ENCODE measurements around the gene CAVIN3. TPM values are rescaled to one million over a fixed set of nuclear protein-coding genes. Genes with fewer than 3 reads are reported as not detected.

The CAVIN3 gene
- total RNA-seq, 1 donor, result 314 TPM

DNA sequence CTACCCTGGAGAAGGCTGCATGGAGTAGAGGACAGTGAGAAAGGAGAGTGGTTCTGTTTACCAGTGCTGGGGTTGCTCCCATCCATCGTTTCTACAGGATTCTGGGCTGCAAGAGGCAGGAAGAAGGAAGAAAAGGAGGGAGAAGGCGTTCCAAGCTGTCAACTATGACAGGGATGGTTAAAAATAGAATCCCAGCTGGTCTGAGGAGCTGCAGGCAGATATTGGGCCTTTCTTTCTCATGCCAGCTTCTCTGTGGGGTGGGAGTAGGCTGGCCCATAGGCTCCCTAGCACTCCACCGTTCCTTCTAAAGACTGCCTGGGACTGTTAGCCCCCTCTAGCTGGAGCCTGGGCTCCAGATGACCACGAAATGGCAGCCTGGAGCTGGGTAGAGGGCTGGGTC lies 47.1 kb downstream of the CAVIN3 start:
- Histone ChIP-seq H3K36me3 (ENCODE audit: insufficient read depth, low read length) (no peaks in the 10 kb centered on the region), H3K4me1 (ENCODE audit: insufficient read depth, low read length) (no peaks in the 10 kb centered on the region), H3K27me3 (ENCODE audit: insufficient read depth, low read length) (no peaks in the 10 kb centered on the region), H3K9me3 (ENCODE audit: low read depth, low read length) (no peaks in the 10 kb centered on the region), H3K4me2 (ENCODE audit: insufficient read depth, low read length) (no peak overlapping the region), H3K79me2 (ENCODE audit: insufficient read depth, low read length) (no peaks in the 10 kb centered on the region), H3K4me3 (ENCODE audit: insufficient read depth, low read length) (no peak overlapping the region), H3K27ac (ENCODE audit: low read depth, low read length) (no peak overlapping the region), H4K20me1 (ENCODE audit: insufficient read depth, low read length) (no peaks in the 10 kb centered on the region), H2AFZ (ENCODE audit: low read length) (peak overlapping the region; percentile 51)
- TF ChIP-seq, protein P1, sequence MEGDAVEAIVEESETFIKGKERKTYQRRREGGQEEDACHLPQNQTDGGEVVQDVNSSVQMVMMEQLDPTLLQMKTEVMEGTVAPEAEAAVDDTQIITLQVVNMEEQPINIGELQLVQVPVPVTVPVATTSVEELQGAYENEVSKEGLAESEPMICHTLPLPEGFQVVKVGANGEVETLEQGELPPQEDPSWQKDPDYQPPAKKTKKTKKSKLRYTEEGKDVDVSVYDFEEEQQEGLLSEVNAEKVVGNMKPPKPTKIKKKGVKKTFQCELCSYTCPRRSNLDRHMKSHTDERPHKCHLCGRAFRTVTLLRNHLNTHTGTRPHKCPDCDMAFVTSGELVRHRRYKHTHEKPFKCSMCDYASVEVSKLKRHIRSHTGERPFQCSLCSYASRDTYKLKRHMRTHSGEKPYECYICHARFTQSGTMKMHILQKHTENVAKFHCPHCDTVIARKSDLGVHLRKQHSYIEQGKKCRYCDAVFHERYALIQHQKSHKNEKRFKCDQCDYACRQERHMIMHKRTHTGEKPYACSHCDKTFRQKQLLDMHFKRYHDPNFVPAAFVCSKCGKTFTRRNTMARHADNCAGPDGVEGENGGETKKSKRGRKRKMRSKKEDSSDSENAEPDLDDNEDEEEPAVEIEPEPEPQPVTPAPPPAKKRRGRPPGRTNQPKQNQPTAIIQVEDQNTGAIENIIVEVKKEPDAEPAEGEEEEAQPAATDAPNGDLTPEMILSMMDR (IDR thresholded peaks at IDR 0.05; ENCODE audit: extremely low read depth, low read depth, low read length), result no peak
- no peak for DNase-seq (ENCODE audit: insufficient read length, low spot score, missing footprints)

DNA sequence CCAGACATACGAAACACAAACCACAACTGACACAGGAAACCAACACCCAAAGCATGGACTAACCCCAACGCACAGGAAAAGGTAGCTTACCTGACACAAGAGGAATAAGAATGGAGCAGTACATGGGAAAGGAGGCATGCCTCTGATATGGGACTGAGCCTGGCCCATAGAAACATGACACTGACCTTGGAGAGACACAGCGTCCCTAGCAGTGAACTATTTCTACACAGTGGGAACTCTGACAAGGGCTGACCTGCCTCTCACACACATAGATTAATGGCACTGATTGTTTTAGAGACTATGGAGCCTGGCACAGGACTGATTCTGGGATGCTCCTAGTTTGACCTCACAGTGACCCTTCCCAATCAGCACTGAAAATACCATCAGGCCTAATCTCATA lies 48.7 kb downstream of the CAVIN3 start:
- Histone ChIP-seq H3K27ac (ENCODE audit: low read depth, low read length) (no peak overlapping the region), H3K4me3 (ENCODE audit: insufficient read depth, low read length) (no peak overlapping the region), H2AFZ (ENCODE audit: low read length) (no peak overlapping the region), H3K27me3 (ENCODE audit: insufficient read depth, low read length) (no peaks in the 10 kb centered on the region), H3K9me3 (ENCODE audit: low read depth, low read length) (no peaks in the 10 kb centered on the region), H3K4me1 (ENCODE audit: insufficient read depth, low read length) (no peaks in the 10 kb centered on the region), H3K36me3 (ENCODE audit: insufficient read depth, low read length) (no peaks in the 10 kb centered on the region), H3K79me2 (ENCODE audit: insufficient read depth, low read length) (no peaks in the 10 kb centered on the region), H4K20me1 (ENCODE audit: insufficient read depth, low read length) (no peaks in the 10 kb centered on the region), H3K4me2 (ENCODE audit: insufficient read depth, low read length) (no peak overlapping the region)
- no peak for DNase-seq (ENCODE audit: insufficient read length, low spot score, missing footprints)
- TF ChIP-seq, protein P1 (IDR thresholded peaks at IDR 0.05; ENCODE audit: extremely low read depth, low read depth, low read length), result no peak

DNA sequence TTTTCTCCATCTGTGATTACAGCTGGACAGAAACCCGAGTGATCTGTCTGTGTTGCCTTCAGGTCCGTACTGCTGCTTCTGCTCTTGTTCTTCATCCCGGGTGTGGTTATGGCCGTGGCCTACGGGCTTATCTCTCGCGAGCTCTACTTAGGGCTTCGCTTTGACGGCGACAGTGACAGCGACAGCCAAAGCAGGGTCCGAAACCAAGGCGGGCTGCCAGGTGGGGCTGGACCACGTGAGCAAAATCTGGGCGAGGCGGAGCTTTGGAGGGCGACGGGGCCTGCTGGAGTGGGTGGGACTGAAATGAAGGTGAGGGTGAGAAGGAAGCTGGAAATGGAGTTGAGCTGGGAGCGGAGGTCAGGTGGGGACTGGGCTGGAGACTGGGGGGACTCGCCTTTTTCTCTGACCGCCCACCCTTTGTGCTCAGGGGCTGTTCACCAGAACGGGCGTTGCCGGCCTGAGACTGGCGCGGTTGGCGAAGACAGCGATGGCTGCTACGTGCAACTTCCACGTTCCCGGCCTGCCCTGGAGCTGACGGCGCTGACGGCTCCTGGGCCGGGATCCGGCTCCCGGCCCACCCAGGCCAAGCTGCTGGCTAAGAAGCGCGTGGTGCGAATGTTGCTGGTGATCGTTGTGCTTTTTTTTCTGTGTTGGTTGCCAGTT lies 49.6 kb downstream of the CAVIN3 start:
- no peak overlapping the region for H2AFZ ChIP-seq (ENCODE audit: low read length)
- no peaks in the 10 kb centered on the region for H3K36me3 ChIP-seq (ENCODE audit: insufficient read depth, low read length)
- no peaks in the 10 kb centered on the region for H3K4me1 ChIP-seq (ENCODE audit: insufficient read depth, low read length)
- no peak overlapping the region for H3K4me3 ChIP-seq (ENCODE audit: insufficient read depth, low read length)
- H3K4me2 ChIP-seq (ENCODE audit: insufficient read depth, low read length), result no peak overlapping the region
- no peak for DNase-seq (ENCODE audit: insufficient read length, low spot score, missing footprints)
- no peaks in the 10 kb centered on the region for H3K9me3 ChIP-seq (ENCODE audit: low read depth, low read length)
- H3K27ac ChIP-seq (ENCODE audit: low read depth, low read length), result no peak overlapping the region
- TF ChIP-seq, protein P1 (IDR thresholded peaks at IDR 0.05; ENCODE audit: extremely low read depth, low read depth, low read length), result no peak
- H3K79me2 ChIP-seq (ENCODE audit: insufficient read depth, low read length), result no peaks in the 10 kb centered on the region
- H4K20me1 ChIP-seq (ENCODE audit: insufficient read depth, low read length), result no peaks in the 10 kb centered on the region
- H3K27me3 ChIP-seq (ENCODE audit: insufficient read depth, low read length), result peaks cover 3% of the 10 kb centered on the region

DNA sequence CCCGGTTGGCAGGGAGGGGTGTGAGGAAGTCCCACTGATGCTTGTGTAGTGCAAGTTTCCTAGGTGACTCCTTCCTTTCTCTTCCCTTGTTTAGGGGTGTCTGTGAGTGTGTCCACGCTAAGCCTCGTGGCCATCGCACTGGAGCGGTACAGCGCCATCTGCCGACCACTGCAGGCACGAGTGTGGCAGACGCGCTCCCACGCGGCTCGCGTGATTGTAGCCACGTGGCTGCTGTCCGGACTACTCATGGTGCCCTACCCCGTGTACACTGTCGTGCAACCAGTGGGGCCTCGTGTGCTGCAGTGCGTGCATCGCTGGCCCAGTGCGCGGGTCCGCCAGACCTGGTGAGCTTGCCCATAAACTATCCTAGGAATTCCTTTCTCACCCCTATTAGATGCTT lies 50.3 kb downstream of the CAVIN3 start:
- no peak for DNase-seq (ENCODE audit: insufficient read length, low spot score, missing footprints)
- Histone ChIP-seq H3K4me3 (ENCODE audit: insufficient read depth, low read length) (no peak overlapping the region), H3K27ac (ENCODE audit: low read depth, low read length) (no peak overlapping the region), H3K36me3 (ENCODE audit: insufficient read depth, low read length) (no peaks in the 10 kb centered on the region), H3K27me3 (ENCODE audit: insufficient read depth, low read length) (peaks cover 7% of the 10 kb centered on the region), H2AFZ (ENCODE audit: low read length) (no peak overlapping the region), H3K4me1 (ENCODE audit: insufficient read depth, low read length) (no peaks in the 10 kb centered on the region), H4K20me1 (ENCODE audit: insufficient read depth, low read length) (no peaks in the 10 kb centered on the region), H3K79me2 (ENCODE audit: insufficient read depth, low read length) (no peaks in the 10 kb centered on the region), H3K4me2 (ENCODE audit: insufficient read depth, low read length) (no peak overlapping the region), H3K9me3 (ENCODE audit: low read depth, low read length) (no peaks in the 10 kb centered on the region)
- TF ChIP-seq, protein P1 (IDR thresholded peaks at IDR 0.05; ENCODE audit: extremely low read depth, low read depth, low read length), result no peak

Other genes with a start within 250 kb of the CAVIN3 start
- not detected in 2 replicates for gene OR56B4, start 212.8 kb downstream of the CAVIN3 start, total RNA-seq
- not detected in 2 replicates for gene OR52B2, start 150.2 kb downstream of the CAVIN3 start, total RNA-seq
- not detected in 2 replicates for gene OR52W1, start 121.3 kb downstream of the CAVIN3 start, total RNA-seq
- not detected in 2 replicates for gene C11orf42, start 114.9 kb downstream of the CAVIN3 start, total RNA-seq
- gene FHIP1B, start 85.9 kb downstream of the CAVIN3 start, total RNA-seq, result 15.6 and 19.7 TPM in 2 replicates
- gene CNGA4, start 81.4 kb downstream of the CAVIN3 start, total RNA-seq, result under 0.01 TPM in 2 replicates
- not detected in 2 replicates for gene CCKBR, start 60.7 kb downstream of the CAVIN3 start, total RNA-seq
- gene SMPD1, start 70.0 kb upstream of the CAVIN3 start, total RNA-seq, result 75.6 and 78.4 TPM in 2 replicates
- 40.7 and 45.6 TPM in 2 replicates for gene APBB1, start 98.6 kb upstream of the CAVIN3 start, total RNA-seq
- gene HPX, start 120.5 kb upstream of the CAVIN3 start, total RNA-seq, result 0.59 and 1.1 TPM in 2 replicates
- gene TRIM3, start 153.4 kb upstream of the CAVIN3 start, total RNA-seq, result 25.3 and 36.2 TPM in 2 replicates
- 74.3 and 79.3 TPM in 2 replicates for gene ARFIP2, start 160.8 kb upstream of the CAVIN3 start, total RNA-seq
- gene TIMM10B, start 161.0 kb upstream of the CAVIN3 start, total RNA-seq, result 52.7 and 55.4 TPM in 2 replicates
- gene DNHD1, start 176.8 kb upstream of the CAVIN3 start, total RNA-seq, result 9.0 and 9.4 TPM in 2 replicates